Activated naive CD8-positive, alpha-beta T cell treated with anti-CD3 and anti-CD28 coated beads for 36 hours (primary cell): ENCODE results near the gene CCDC12. TPM values are rescaled to one million over a fixed set of nuclear protein-coding genes. Genes with fewer than 3 reads are reported as not detected.

ENCODE experiments used
- DNase-seq: peaks from one replicate; pipeline ENCODE4 v3.0.0; 2021
- H3K27ac Mint-ChIP-seq: one replicate; pipeline ENCODE4 v1.8.0; 2022; ENCODE audit warnings: mild to moderate bottlenecking, moderate library complexity, mixed read lengths
- H3K27me3 Mint-ChIP-seq: one replicate; pipeline ENCODE4 v1.8.0; 2022; ENCODE audit warnings: mild to moderate bottlenecking, mixed read lengths
- H3K36me3 Mint-ChIP-seq: one replicate; pipeline ENCODE4 v1.8.0; 2021; ENCODE audit warnings: mild to moderate bottlenecking, mixed read lengths
- H3K4me1 Mint-ChIP-seq: one replicate; pipeline ENCODE4 v1.8.0; 2021; ENCODE audit warnings: mixed read lengths
- H3K4me3 Mint-ChIP-seq: one replicate; pipeline ENCODE4 v1.8.0; 2022; ENCODE audit warnings: mild to moderate bottlenecking, moderate library complexity, mixed read lengths
- H3K9me3 Mint-ChIP-seq: one replicate; pipeline ENCODE4 v1.8.0; 2022; ENCODE audit warnings: mixed read lengths
- total RNA-seq, 2 experiments: library from RNA; stranded (reverse); gene quantifications; one replicate each; pipeline ENCODE4 v1.2.3, GENCODE V29; 2021

Gene CCDC12
- total RNA-seq, 2 experiments from 2014 or later, result 48.8 to 55.4 TPM

- H3K27ac Mint-ChIP-seq, result no peak overlapping the region
- DNase-seq, result no peak
- no peak overlapping the region for H3K4me3 Mint-ChIP-seq
- H3K27me3 Mint-ChIP-seq, result peaks cover 66% of the 10 kb centered on the region
- H3K9me3 Mint-ChIP-seq, result no peaks in the 10 kb centered on the region
- no peaks in the 10 kb centered on the region for H3K36me3 Mint-ChIP-seq
- no peaks in the 10 kb centered on the region for H3K4me1 Mint-ChIP-seq
Observed at GRCh38 chr3:46893763-46894162, 82.8 kb downstream of the CCDC12 start.

GRCh38 chr3:46893146-46893748 lies 83.3 kb downstream of the CCDC12 start:
- Mint-ChIP-seq H3K4me1 (no peaks in the 10 kb centered on the region), H3K27ac (no peak overlapping the region), H3K36me3 (no peaks in the 10 kb centered on the region), H3K9me3 (no peaks in the 10 kb centered on the region), H3K27me3 (peaks cover 61% of the 10 kb centered on the region), H3K4me3 (no peak overlapping the region)
- no peak for DNase-seq

GRCh38 chr3:46892285-46893145 lies 84.0 kb downstream of the CCDC12 start:
- Mint-ChIP-seq H3K4me3 (peak overlapping the region; percentile 32), H3K27ac (no peak overlapping the region), H3K27me3 (peaks cover 53% of the 10 kb centered on the region), H3K36me3 (no peaks in the 10 kb centered on the region), H3K4me1 (no peaks in the 10 kb centered on the region), H3K9me3 (no peaks in the 10 kb centered on the region)
- DNase-seq, result no peak

GRCh38 chr3:46891132-46891531 lies 85.4 kb downstream of the CCDC12 start:
- Mint-ChIP-seq H3K4me3 (no peak overlapping the region), H3K4me1 (no peaks in the 10 kb centered on the region), H3K27ac (no peak overlapping the region), H3K36me3 (no peaks in the 10 kb centered on the region), H3K9me3 (no peaks in the 10 kb centered on the region), H3K27me3 (peaks cover 49% of the 10 kb centered on the region)
- DNase-seq, result no peak

GRCh38 chr3:46890132-46890531 lies 86.4 kb downstream of the CCDC12 start:
- Mint-ChIP-seq H3K27ac (no peak overlapping the region), H3K27me3 (peaks cover 46% of the 10 kb centered on the region), H3K36me3 (no peaks in the 10 kb centered on the region), H3K9me3 (no peaks in the 10 kb centered on the region), H3K4me1 (no peaks in the 10 kb centered on the region), H3K4me3 (no peak overlapping the region)
- no peak for DNase-seq

- Mint-ChIP-seq H3K27me3 (peaks cover 50% of the 10 kb centered on the region), H3K9me3 (no peaks in the 10 kb centered on the region)
Observed at GRCh38 chr3:46889381-46890110, 87.0 kb downstream of the CCDC12 start.

GRCh38 chr3:46888705-46889104 lies 87.8 kb downstream of the CCDC12 start:
- no peak for DNase-seq
- H3K27me3 Mint-ChIP-seq, result peaks cover 50% of the 10 kb centered on the region
- H3K4me3 Mint-ChIP-seq, result no peak overlapping the region

More at GRCh38 chr3:46889381-46890110, 87.0 kb downstream of the CCDC12 start:
- no peak for DNase-seq
- Mint-ChIP-seq H3K27ac (no peak overlapping the region), H3K36me3 (no peaks in the 10 kb centered on the region), H3K4me1 (no peaks in the 10 kb centered on the region), H3K4me3 (no peak overlapping the region)

GRCh38 chr3:46887980-46888494 lies 88.5 kb downstream of the CCDC12 start:
- Mint-ChIP-seq H3K4me3 (no peak overlapping the region), H3K27ac (no peak overlapping the region), H3K36me3 (no peaks in the 10 kb centered on the region), H3K27me3 (peaks cover 48% of the 10 kb centered on the region), H3K4me1 (no peaks in the 10 kb centered on the region), H3K9me3 (no peaks in the 10 kb centered on the region)
- no peak for DNase-seq

More at GRCh38 chr3:46888705-46889104, 87.8 kb downstream of the CCDC12 start:
- Mint-ChIP-seq H3K4me1 (no peaks in the 10 kb centered on the region), H3K36me3 (no peaks in the 10 kb centered on the region), H3K9me3 (no peaks in the 10 kb centered on the region), H3K27ac (no peak overlapping the region)

GRCh38 chr3:46885612-46886011 lies 90.9 kb downstream of the CCDC12 start:
- Mint-ChIP-seq H3K9me3 (no peaks in the 10 kb centered on the region), H3K27ac (no peak overlapping the region), H3K4me3 (no peak overlapping the region), H3K27me3 (peaks cover 41% of the 10 kb centered on the region), H3K4me1 (no peaks in the 10 kb centered on the region), H3K36me3 (no peaks in the 10 kb centered on the region)
- no peak for DNase-seq

- Mint-ChIP-seq H3K27ac (no peak overlapping the region), H3K27me3 (peaks cover 47% of the 10 kb centered on the region), H3K9me3 (no peaks in the 10 kb centered on the region), H3K4me3 (no peak overlapping the region), H3K4me1 (no peaks in the 10 kb centered on the region), H3K36me3 (no peaks in the 10 kb centered on the region)
- DNase-seq, result no peak
Observed at GRCh38 chr3:46884929-46885328, 91.6 kb downstream of the CCDC12 start.

- H3K4me1 Mint-ChIP-seq, result no peaks in the 10 kb centered on the region
- DNase-seq, result no peak
- H3K27ac Mint-ChIP-seq, result no peak overlapping the region
- peaks cover 51% of the 10 kb centered on the region for H3K27me3 Mint-ChIP-seq
- no peak overlapping the region for H3K4me3 Mint-ChIP-seq
- H3K9me3 Mint-ChIP-seq, result no peaks in the 10 kb centered on the region
- H3K36me3 Mint-ChIP-seq, result no peaks in the 10 kb centered on the region
Observed at GRCh38 chr3:46884427-46884826, 92.1 kb downstream of the CCDC12 start.

GRCh38 chr3:46883830-46884185 lies 92.7 kb downstream of the CCDC12 start:
- H3K27ac Mint-ChIP-seq, result no peak overlapping the region
- H3K27me3 Mint-ChIP-seq, result peaks cover 57% of the 10 kb centered on the region
- DNase-seq, result no peak
- H3K4me1 Mint-ChIP-seq, result no peaks in the 10 kb centered on the region
- H3K9me3 Mint-ChIP-seq, result no peaks in the 10 kb centered on the region
- H3K4me3 Mint-ChIP-seq, result no peak overlapping the region
- no peaks in the 10 kb centered on the region for H3K36me3 Mint-ChIP-seq

GRCh38 chr3:46883054-46883829 lies 93.3 kb downstream of the CCDC12 start:
- H3K9me3 Mint-ChIP-seq, result no peaks in the 10 kb centered on the region
- peak overlapping the region; percentile 57 for H3K4me3 Mint-ChIP-seq
- no peak for DNase-seq
- H3K27ac Mint-ChIP-seq, result no peak overlapping the region
- no peaks in the 10 kb centered on the region for H3K36me3 Mint-ChIP-seq
- H3K27me3 Mint-ChIP-seq, result peaks cover 58% of the 10 kb centered on the region
- H3K4me1 Mint-ChIP-seq, result no peaks in the 10 kb centered on the region

- Mint-ChIP-seq H3K27ac (no peak overlapping the region), H3K4me1 (no peaks in the 10 kb centered on the region), H3K9me3 (no peaks in the 10 kb centered on the region), H3K4me3 (peak overlapping the region; percentile 63), H3K27me3 (peaks cover 59% of the 10 kb centered on the region), H3K36me3 (no peaks in the 10 kb centered on the region)
- DNase-seq, result no peak
Observed at GRCh38 chr3:46882377-46883053, 94.0 kb downstream of the CCDC12 start.
